WTC11 (cell line): ENCODE results near the gene SMURF1. TPM values are rescaled to one million over a fixed set of nuclear protein-coding genes. Genes with fewer than 3 reads are reported as not detected.

Source experiments
- ATAC-seq: fragments of 200-7000 bp; cut with Tn5 transposase; 2 replicates; pipeline ENCODE4 v1.10.0; 2021; ENCODE audit warnings: mild to moderate bottlenecking, moderate library complexity
- Bru-seq: library from RNA; stranded (reverse); fragments of 400-500 nt; gene quantifications from one replicate; lab custom pipeline; 2021; lab: Mats Ljungman, UMichigan
- CTCF ChIA-PET: fragments of 300-600 bp; sonication (Branson Sonifier 250); formaldehyde crosslinking; loops from one replicate; lab custom pipeline; 2021; ENCODE audit warnings: antibody characterized with exemption; lab: Charles Lee
- POLR2A ChIA-PET: fragments of 350-600 bp; sonication (Branson Sonifier 250); formaldehyde crosslinking; loops from one replicate; lab custom pipeline; 2021; ENCODE audit warnings: antibody characterized with exemption; lab: Charles Lee
- DNase-seq: peaks from one replicate; pipeline ENCODE4 v3.0.0; 2021; ENCODE audit warnings: low spot score
- H3K27ac Mint-ChIP-seq: 2 replicates; pipeline ENCODE4 v1.8.0; 2021; ENCODE audit warnings: mixed read lengths
- H3K27me3 Mint-ChIP-seq: 2 replicates; pipeline ENCODE4 v1.8.0; 2021; ENCODE audit warnings: low read depth, mild to moderate bottlenecking, moderate library complexity, mixed read lengths
- H3K36me3 Mint-ChIP-seq: 2 replicates; pipeline ENCODE4 v1.8.0; 2021; ENCODE audit warnings: mixed read lengths
- H3K4me1 Mint-ChIP-seq: 2 replicates; pipeline ENCODE4 v1.8.0; 2022; ENCODE audit warnings: mixed read lengths
- H3K4me3 Mint-ChIP-seq: 2 replicates; pipeline ENCODE4 v1.8.0; 2021; ENCODE audit warnings: mild to moderate bottlenecking, moderate library complexity, mixed read lengths
- H3K9me3 Mint-ChIP-seq: 2 replicates; pipeline ENCODE4 v1.8.0; 2021; ENCODE audit warnings: mixed read lengths
- ATF3 ChIP-seq: sonication (generic); formaldehyde crosslinking; conservative IDR thresholded peaks from 2 replicates; pipeline ENCODE4 v1.8.1; 2022; ENCODE audit warnings: mild to moderate bottlenecking, missing genetic modification reagents
- ATF6 ChIP-seq: sonication (generic); formaldehyde crosslinking; IDR thresholded peaks from 2 replicates; pipeline ENCODE4 v1.8.1; 2023; ENCODE audit warnings: mild to moderate bottlenecking, missing genetic modification reagents
- CTCF ChIP-seq: fragments of 200-600 bp; IDR thresholded peaks from 2 replicates; pipeline ENCODE4 v1.8.0; 2022; ENCODE audit warnings: antibody characterized with exemption
- E2F4 ChIP-seq: sonication (generic); formaldehyde crosslinking; IDR thresholded peaks from 2 replicates; pipeline ENCODE4 v1.8.1; 2022; ENCODE audit warnings: low read depth, mild to moderate bottlenecking, moderate library complexity, missing genetic modification reagents, borderline replicate concordance
- ETV6 ChIP-seq: sonication (generic); formaldehyde crosslinking; IDR thresholded peaks from 2 replicates; pipeline ENCODE4 v1.8.1; 2022; ENCODE audit warnings: mild to moderate bottlenecking, missing genetic modification reagents
- FOXP1 ChIP-seq: sonication (generic); formaldehyde crosslinking; IDR thresholded peaks from 2 replicates; pipeline ENCODE4 v1.8.0; 2022; ENCODE audit warnings: missing genetic modification reagents, mild to moderate bottlenecking, moderate library complexity, borderline replicate concordance
- GTF2I ChIP-seq: fragments of 250-450 bp; sonication (Bioruptor Pico); conservative IDR thresholded peaks from 2 replicates; pipeline ENCODE4 v1.4.0; 2021; ENCODE audit warnings: mild to moderate bottlenecking
- JAZF1 ChIP-seq: fragments of 250-450 bp; sonication (Bioruptor Pico); IDR thresholded peaks from 2 replicates; pipeline ENCODE4 v1.9.0; 2021; ENCODE audit warnings: moderate library complexity, mild to moderate bottlenecking, inconsistent platforms
- JUN ChIP-seq: sonication (generic); formaldehyde crosslinking; IDR thresholded peaks from 2 replicates; pipeline ENCODE4 v1.8.0; 2023; ENCODE audit warnings: mild to moderate bottlenecking, missing genetic modification reagents
- KAT7 ChIP-seq: sonication (generic); formaldehyde crosslinking; IDR thresholded peaks from 2 replicates; pipeline ENCODE4 v1.8.1; 2023; ENCODE audit warnings: missing genetic modification reagents, mild to moderate bottlenecking, borderline replicate concordance
- NFYB ChIP-seq: sonication (generic); formaldehyde crosslinking; conservative IDR thresholded peaks from 2 replicates; pipeline ENCODE4 v1.8.0; 2022; ENCODE audit warnings: low read depth, missing genetic modification reagents
- ZBTB43 ChIP-seq: sonication (generic); formaldehyde crosslinking; IDR thresholded peaks from 2 replicates; pipeline ENCODE4 v1.8.1; 2023; ENCODE audit warnings: mild to moderate bottlenecking, missing genetic modification reagents
- ZNF232 ChIP-seq: sonication (generic); formaldehyde crosslinking; IDR thresholded peaks from 2 replicates; pipeline ENCODE4 v1.8.0; 2022; ENCODE audit warnings: mild to moderate bottlenecking, missing genetic modification reagents
- long read RNA-seq, 3 experiments: library from RNA in 1 of 3; library from capped mRNA in 1 of 3; library from polyadenylated mRNA in 1 of 3; unstranded in 2 of 3; stranded (forward) in 1 of 3; transcript quantifications; one replicate each; pipeline ENCODE4 v2.0.0, GENCODE V29; 2021
- total RNA-seq: library from RNA; stranded (reverse); gene quantifications from 3 replicates; pipeline ENCODE4 v1.2.3, GENCODE V29; 2021
- TF ChIP-seq, protein P1 (sequence below): sonication (generic); formaldehyde crosslinking; IDR thresholded peaks from 2 replicates; pipeline ENCODE4 v1.8.1; 2023; ENCODE audit warnings: mild to moderate bottlenecking, missing genetic modification reagents, moderate library complexity
- TF ChIP-seq, protein P2 (sequence below): sonication (generic); formaldehyde crosslinking; IDR thresholded peaks from 2 replicates; pipeline ENCODE4 v1.8.1; 2023; ENCODE audit warnings: mild to moderate bottlenecking, moderate library complexity, missing genetic modification reagents
- TF ChIP-seq, protein P3 (sequence below): fragments of 250-450 bp; sonication (Bioruptor Pico); IDR thresholded peaks from 2 replicates; pipeline ENCODE4 v2.1.2; 2022; ENCODE audit warnings: mild to moderate bottlenecking, moderate library complexity
- TF ChIP-seq, protein P4 (sequence below): sonication (generic); formaldehyde crosslinking; IDR thresholded peaks from 2 replicates; pipeline ENCODE4 v1.8.1; 2022; ENCODE audit warnings: mild to moderate bottlenecking, moderate library complexity, missing genetic modification reagents

Gene SMURF1
- total RNA-seq (22.1 to 23.2 TPM (median 22.4 TPM) in 3 replicates), Bru-seq, nascent RNA (percentile 75 among the genes with signal in this experiment)
- long read RNA-seq, experiment 1, full-length matches to known transcripts, result 67 of 161 reads
- long read RNA-seq, experiment 1, partial matches to known transcripts, result 16 of 161 reads
- long read RNA-seq, experiment 1, other reads (novel, unspliced or antisense), result 78 of 161 reads
- long read RNA-seq, experiment 2, full-length matches to known transcripts, result 5 of 38 reads
- long read RNA-seq, experiment 2, partial matches to known transcripts, result 8 of 38 reads
- long read RNA-seq, experiment 2, other reads (novel, unspliced or antisense), result 25 of 38 reads
- long read RNA-seq, experiment 3, partial matches to known transcripts, result 0 of 1 reads
- long read RNA-seq, experiment 3, other reads (novel, unspliced or antisense), result 1 of 1 reads

GRCh38 chr7:99143853-99144672 lies at the start of gene SMURF1:
TSS of gene SMURF1 (minus strand) at chr7:99144108. CDS start at chr7:99143780, 328 bp downstream.
- H3K9me3 Mint-ChIP-seq, result no peaks in the 10 kb centered on the region
- peak; percentile 51 for DNase-seq
- peak within 1 kb of the TSS; percentile 96 for H3K27ac Mint-ChIP-seq
- no peaks in the 10 kb centered on the region; the same call in 1 of the 2 replicates for H3K27me3 Mint-ChIP-seq
- peak within 1 kb of the TSS; percentile 91 for H3K4me3 Mint-ChIP-seq
- ATAC-seq, result peak; percentile 11
- H3K4me1 Mint-ChIP-seq, result peaks cover 33% of the 10 kb centered on the region
- POLR2A ChIA-PET, result no interaction called here
- peaks cover 4% of the 10 kb centered on the region; the same call in 1 of the 2 replicates for H3K36me3 Mint-ChIP-seq
- CTCF ChIA-PET, result interaction anchor here (1.1 kb wide), 1 partner anchor 73 kb away, joined by 3 read pairs; no protein-coding TSS in a partner anchor
- TF ChIP-seq ATF3 (no peak), GTF2I (CRISPR knock-in tag) (no peak), CTCF (no peak), ATF6 (no peak), ZBTB43 (0 out of 2 replicates have a peak, but pooled peaks have one; percentile 49), ETV6 (no peak), NFYB (CRISPR knock-in tag) (no peak), JAZF1 (no peak), E2F4 (CRISPR knock-in tag) (no peak), FOXP1 (CRISPR knock-in tag) (no peak), JUN (CRISPR knock-in tag) (no peak), ZNF232 (CRISPR knock-in tag) (no peak), KAT7 (CRISPR knock-in tag) (0 out of 2 replicates have a peak, but pooled peaks have one; percentile 20)
- TF ChIP-seq, protein P1, sequence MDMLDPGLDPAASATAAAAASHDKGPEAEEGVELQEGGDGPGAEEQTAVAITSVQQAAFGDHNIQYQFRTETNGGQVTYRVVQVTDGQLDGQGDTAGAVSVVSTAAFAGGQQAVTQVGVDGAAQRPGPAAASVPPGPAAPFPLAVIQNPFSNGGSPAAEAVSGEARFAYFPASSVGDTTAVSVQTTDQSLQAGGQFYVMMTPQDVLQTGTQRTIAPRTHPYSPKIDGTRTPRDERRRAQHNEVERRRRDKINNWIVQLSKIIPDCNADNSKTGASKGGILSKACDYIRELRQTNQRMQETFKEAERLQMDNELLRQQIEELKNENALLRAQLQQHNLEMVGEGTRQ (CRISPR knock-in tag), result no peak
- TF ChIP-seq, protein P2, sequence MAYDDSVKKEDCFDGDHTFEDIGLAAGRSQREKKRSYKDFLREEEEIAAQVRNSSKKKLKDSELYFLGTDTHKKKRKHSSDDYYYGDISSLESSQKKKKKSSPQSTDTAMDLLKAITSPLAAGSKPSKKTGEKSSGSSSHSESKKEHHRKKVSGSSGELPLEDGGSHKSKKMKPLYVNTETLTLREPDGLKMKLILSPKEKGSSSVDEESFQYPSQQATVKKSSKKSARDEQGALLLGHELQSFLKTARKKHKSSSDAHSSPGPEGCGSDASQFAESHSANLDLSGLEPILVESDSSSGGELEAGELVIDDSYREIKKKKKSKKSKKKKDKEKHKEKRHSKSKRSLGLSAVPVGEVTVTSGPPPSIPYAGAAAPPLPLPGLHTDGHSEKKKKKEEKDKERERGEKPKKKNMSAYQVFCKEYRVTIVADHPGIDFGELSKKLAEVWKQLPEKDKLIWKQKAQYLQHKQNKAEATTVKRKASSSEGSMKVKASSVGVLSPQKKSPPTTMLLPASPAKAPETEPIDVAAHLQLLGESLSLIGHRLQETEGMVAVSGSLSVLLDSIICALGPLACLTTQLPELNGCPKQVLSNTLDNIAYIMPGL (CRISPR knock-in tag), result no peak
- TF ChIP-seq, protein P3, sequence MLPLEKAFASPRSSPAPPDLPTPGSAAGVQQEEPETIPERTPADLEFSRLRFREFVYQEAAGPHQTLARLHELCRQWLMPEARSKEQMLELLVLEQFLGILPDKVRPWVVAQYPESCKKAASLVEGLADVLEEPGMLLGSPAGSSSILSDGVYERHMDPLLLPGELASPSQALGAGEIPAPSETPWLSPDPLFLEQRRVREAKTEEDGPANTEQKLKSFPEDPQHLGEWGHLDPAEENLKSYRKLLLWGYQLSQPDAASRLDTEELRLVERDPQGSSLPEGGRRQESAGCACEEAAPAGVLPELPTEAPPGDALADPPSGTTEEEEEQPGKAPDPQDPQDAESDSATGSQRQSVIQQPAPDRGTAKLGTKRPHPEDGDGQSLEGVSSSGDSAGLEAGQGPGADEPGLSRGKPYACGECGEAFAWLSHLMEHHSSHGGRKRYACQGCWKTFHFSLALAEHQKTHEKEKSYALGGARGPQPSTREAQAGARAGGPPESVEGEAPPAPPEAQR (CRISPR knock-in tag), result no peak
- TF ChIP-seq, protein P4, sequence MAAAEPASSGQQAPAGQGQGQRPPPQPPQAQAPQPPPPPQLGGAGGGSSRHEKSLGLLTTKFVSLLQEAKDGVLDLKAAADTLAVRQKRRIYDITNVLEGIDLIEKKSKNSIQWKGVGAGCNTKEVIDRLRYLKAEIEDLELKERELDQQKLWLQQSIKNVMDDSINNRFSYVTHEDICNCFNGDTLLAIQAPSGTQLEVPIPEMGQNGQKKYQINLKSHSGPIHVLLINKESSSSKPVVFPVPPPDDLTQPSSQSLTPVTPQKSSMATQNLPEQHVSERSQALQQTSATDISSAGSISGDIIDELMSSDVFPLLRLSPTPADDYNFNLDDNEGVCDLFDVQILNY (CRISPR knock-in tag), result 0 out of 2 replicates have a peak, but pooled peaks have one; percentile 13
